ENCODE data around the gene LCE3E.

Gene LCE3E

DNA sequence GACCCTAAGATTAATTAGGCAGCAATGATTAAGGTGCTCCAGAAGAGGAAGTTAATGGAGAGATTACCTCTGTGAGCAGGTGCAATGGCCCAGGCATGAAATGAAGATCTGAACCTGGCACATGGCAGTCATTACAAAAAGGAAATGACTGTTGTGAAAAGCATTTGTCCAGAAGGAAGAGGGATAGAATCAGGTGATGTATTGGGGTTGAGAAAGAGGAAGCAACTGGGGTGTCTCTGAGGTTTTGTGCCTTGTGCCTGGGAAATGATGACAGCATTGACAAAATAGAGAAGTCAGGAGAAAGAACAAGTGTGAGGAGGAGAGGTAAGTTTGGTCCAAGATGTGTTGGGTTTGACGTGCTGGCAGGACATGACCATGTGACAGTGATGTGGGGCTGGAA lies 46.7 kb downstream of the LCE3E start:
- no peaks in the 10 kb centered on the region for H3K9me3 ChIP-seq (ENCODE audit: control insufficient read depth in 2 of 2, low read length in 2 of 2)
- H3K4me1 ChIP-seq (ENCODE audit: control insufficient read depth in 2 of 2, insufficient read depth in 2 of 2, low read length in 2 of 2): no peaks in the 10 kb centered on the region
- H3K27me3 ChIP-seq (ENCODE audit: control insufficient read depth in 2 of 2, insufficient read depth in 2 of 2, low read length in 2 of 2): peaks cover 6 to 14% of the 10 kb centered on the region in 2 donors
- no peak overlapping the region for H3K27ac ChIP-seq (ENCODE audit: low read depth in 2 of 2, low read length in 2 of 2)
- H3K4me3 ChIP-seq (ENCODE audit: low read length in 2 of 2): no peak overlapping the region
- no peaks in the 10 kb centered on the region for H3K36me3 ChIP-seq (ENCODE audit: control insufficient read depth in 2 of 2, insufficient read depth in 2 of 2, low read length in 2 of 2)
- no peak overlapping the region for H3K9ac ChIP-seq (ENCODE audit: low read depth in 1 of 2, low read length in 2 of 2)

DNA sequence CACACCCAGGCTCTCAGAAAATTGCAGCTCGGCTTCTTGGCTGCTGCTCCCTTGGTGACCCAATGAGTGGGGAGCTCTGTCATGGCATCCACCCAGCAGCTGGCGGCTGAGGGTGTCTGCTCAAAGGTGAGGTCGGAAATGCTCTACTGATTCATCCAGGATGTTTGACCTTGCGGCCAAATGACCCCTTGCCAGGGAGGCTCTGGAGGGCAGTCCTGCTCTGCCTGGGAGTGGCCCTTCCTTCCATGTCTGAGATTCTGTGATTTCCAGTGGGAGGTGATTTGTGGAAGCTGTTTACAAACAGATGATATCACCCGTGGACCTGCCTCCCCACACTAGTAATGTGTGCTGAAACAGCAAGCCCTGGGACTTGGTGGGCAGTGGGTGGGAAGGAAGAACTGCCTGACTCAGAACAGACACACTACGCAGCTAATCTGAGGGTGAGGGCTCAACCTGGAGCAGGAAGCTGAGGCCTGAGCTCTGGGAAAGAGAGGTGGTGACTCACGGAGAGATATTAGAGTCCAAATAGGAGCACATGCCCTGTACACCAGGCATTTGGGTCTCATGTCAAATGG lies 49.3 kb downstream of the LCE3E start:
- H3K36me3 ChIP-seq (ENCODE audit: control insufficient read depth in 2 of 2, insufficient read depth in 2 of 2, low read length in 2 of 2): no peaks in the 10 kb centered on the region
- no peaks in the 10 kb centered on the region for H3K9me3 ChIP-seq (ENCODE audit: control insufficient read depth in 2 of 2, low read length in 2 of 2)
- H3K4me3 ChIP-seq (ENCODE audit: low read length in 2 of 2): no peak overlapping the region
- peaks cover 15 to 26% of the 10 kb centered on the region in 2 donors for H3K27me3 ChIP-seq (ENCODE audit: control insufficient read depth in 2 of 2, insufficient read depth in 2 of 2, low read length in 2 of 2)
- H3K9ac ChIP-seq (ENCODE audit: low read depth in 1 of 2, low read length in 2 of 2): no peak overlapping the region
- H3K27ac ChIP-seq (ENCODE audit: low read depth in 2 of 2, low read length in 2 of 2): no peak overlapping the region
- no peaks in the 10 kb centered on the region for H3K4me1 ChIP-seq (ENCODE audit: control insufficient read depth in 2 of 2, insufficient read depth in 2 of 2, low read length in 2 of 2)

DNA sequence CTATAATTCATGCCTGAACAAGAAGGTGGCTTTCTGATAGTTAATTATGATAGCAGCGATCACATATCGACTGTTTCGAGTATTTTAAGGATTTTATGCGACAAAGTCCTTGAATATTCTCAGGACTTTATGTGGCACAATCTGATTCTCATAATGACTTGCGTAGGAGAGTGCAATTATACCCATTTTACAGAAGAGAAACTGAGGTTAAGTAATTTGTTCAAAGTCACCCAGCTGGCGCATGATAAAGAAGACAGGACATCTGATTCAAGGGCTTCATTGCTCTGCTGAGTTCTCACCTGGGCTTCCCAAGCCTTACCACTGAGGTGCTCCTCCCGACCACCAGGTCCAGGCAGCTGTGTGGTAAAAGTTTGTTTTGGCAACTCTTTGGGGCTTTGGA lies 50.5 kb downstream of the LCE3E start:
- H3K9me3 ChIP-seq (ENCODE audit: control insufficient read depth in 2 of 2, low read length in 2 of 2): no peaks in the 10 kb centered on the region
- no peaks in the 10 kb centered on the region for H3K36me3 ChIP-seq (ENCODE audit: control insufficient read depth in 2 of 2, insufficient read depth in 2 of 2, low read length in 2 of 2)
- H3K27me3 ChIP-seq (ENCODE audit: control insufficient read depth in 2 of 2, insufficient read depth in 2 of 2, low read length in 2 of 2): peaks cover 15 to 26% of the 10 kb centered on the region in 2 donors
- no peak overlapping the region for H3K27ac ChIP-seq (ENCODE audit: low read depth in 2 of 2, low read length in 2 of 2)
- H3K4me1 ChIP-seq (ENCODE audit: control insufficient read depth in 2 of 2, insufficient read depth in 2 of 2, low read length in 2 of 2): no peaks in the 10 kb centered on the region
- H3K9ac ChIP-seq (ENCODE audit: low read depth in 1 of 2, low read length in 2 of 2): no peak overlapping the region
- no peak overlapping the region for H3K4me3 ChIP-seq (ENCODE audit: low read length in 2 of 2)
